Measurements from ENCODE around the gene SLC6A11. TPM values are rescaled to one million over a fixed set of nuclear protein-coding genes. Genes with fewer than 3 reads are reported as not detected.

The SLC6A11 gene
- total and polyA plus RNA-seq, 4 donors = 0.02 to 0.09 TPM; not detected in 2

DNA sequence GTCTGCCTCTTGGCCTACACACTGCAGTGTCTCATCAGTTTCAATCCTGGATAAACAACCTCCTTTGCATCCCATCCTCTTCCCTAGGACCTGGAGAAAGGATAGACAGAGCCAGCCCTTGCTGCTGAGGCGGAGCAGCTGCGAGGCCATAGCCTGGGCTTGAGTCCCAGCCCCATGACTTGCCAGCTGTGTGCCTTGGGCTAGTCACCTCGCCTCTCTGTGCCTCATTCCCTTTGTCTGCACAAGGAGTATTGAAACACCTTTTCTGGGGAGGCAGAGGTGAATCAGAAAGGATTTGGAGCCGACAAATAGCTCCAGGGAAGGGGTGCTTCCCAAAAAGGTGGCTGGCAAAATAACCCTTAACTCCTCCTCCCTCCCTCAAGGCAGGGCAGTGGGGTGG is 111.5 kb downstream of the SLC6A11 start:
- no peaks in the 10 kb centered on the region for H3K9me3 ChIP-seq (ENCODE audit: control insufficient read depth in 4 of 4, insufficient read depth in 3 of 4, low read length in 3 of 4)
- TF ChIP-seq, protein P1, sequence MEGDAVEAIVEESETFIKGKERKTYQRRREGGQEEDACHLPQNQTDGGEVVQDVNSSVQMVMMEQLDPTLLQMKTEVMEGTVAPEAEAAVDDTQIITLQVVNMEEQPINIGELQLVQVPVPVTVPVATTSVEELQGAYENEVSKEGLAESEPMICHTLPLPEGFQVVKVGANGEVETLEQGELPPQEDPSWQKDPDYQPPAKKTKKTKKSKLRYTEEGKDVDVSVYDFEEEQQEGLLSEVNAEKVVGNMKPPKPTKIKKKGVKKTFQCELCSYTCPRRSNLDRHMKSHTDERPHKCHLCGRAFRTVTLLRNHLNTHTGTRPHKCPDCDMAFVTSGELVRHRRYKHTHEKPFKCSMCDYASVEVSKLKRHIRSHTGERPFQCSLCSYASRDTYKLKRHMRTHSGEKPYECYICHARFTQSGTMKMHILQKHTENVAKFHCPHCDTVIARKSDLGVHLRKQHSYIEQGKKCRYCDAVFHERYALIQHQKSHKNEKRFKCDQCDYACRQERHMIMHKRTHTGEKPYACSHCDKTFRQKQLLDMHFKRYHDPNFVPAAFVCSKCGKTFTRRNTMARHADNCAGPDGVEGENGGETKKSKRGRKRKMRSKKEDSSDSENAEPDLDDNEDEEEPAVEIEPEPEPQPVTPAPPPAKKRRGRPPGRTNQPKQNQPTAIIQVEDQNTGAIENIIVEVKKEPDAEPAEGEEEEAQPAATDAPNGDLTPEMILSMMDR (IDR thresholded peaks at IDR 0.05; ENCODE audit: control extremely low read depth, extremely low read depth) = no peak
- H3K27me3 ChIP-seq (ENCODE audit: control insufficient read depth in 3 of 3, insufficient read depth in 3 of 3, low read length in 2 of 3) = peaks cover 0 to 4% (median 0%) of the 10 kb centered on the region in 3 donors
- no peaks in the 10 kb centered on the region for H3K36me3 ChIP-seq (ENCODE audit: control insufficient read depth in 4 of 4, insufficient read depth in 4 of 4, low read length in 4 of 4)
- ATAC-seq (ENCODE audit: insufficient read depth, low FRiP score) (no peak), DNase-seq (peak in 1 of 3 donors; percentile 15)
- H3K4me1 ChIP-seq (ENCODE audit: control insufficient read depth in 5 of 5, insufficient read depth in 5 of 5, low read length in 5 of 5) = peaks cover 0 to 23% (median 0%) of the 10 kb centered on the region in 5 donors
- no peak overlapping the region for H3K27ac ChIP-seq (ENCODE audit: low read depth in 1 of 2, low read length in 1 of 2)
- no peak overlapping the region for H3K4me3 ChIP-seq
- no peak overlapping the region for H3K9ac ChIP-seq (ENCODE audit: insufficient read depth in 1 of 2, low read length in 2 of 2)
- 76 to 77% methylated on average over 4 of the region's 4 CpGs for WGBS, 2 donors

DNA sequence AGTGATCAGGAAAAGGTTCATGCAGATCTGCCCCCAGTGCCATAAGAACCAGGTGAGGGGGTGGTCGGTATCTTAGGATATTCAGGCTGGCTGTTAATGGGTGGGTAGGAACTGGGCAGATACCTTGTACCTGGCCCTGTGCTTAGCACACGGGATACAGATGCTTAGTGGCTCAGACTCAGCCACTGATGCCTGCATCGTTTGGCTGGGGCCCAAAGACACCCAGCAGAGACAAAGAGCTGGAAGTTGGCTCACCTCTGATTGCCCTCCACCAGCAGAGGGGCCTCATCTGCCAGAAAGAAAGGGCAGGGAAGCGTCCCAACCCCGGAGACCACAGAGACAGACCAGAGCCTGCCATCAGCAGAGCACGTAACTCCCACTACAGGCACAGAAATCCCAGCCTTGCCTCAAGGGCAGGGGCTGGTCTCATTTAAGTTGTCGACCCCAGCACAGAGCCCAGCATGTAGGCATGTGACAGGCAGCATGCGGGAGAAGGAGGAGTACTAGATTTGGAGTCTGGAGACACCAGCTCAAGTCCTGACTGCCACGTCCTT is 112.5 kb downstream of the SLC6A11 start:
- TF ChIP-seq, protein P1 (IDR thresholded peaks at IDR 0.05; ENCODE audit: control extremely low read depth, extremely low read depth) = no peak
- H3K27ac ChIP-seq (ENCODE audit: low read depth in 1 of 2, low read length in 1 of 2) = no peak overlapping the region
- H3K27me3 ChIP-seq (ENCODE audit: control insufficient read depth in 3 of 3, insufficient read depth in 3 of 3, low read length in 2 of 3) = peaks cover 0 to 4% (median 0%) of the 10 kb centered on the region in 3 donors
- H3K4me1 ChIP-seq (ENCODE audit: control insufficient read depth in 5 of 5, insufficient read depth in 5 of 5, low read length in 5 of 5) = peaks cover 0 to 23% (median 0%) of the 10 kb centered on the region in 5 donors
- 62 to 71% methylated on average over 9 of the region's 9 CpGs for WGBS, 2 donors
- ATAC-seq (ENCODE audit: insufficient read depth, low FRiP score) (no peak), DNase-seq (peak; percentile 23 to 50 (median 27))
- H3K4me3 ChIP-seq = no peak overlapping the region
- no peaks in the 10 kb centered on the region for H3K36me3 ChIP-seq (ENCODE audit: control insufficient read depth in 4 of 4, insufficient read depth in 4 of 4, low read length in 4 of 4)
- no peaks in the 10 kb centered on the region for H3K9me3 ChIP-seq (ENCODE audit: control insufficient read depth in 4 of 4, insufficient read depth in 3 of 4, low read length in 3 of 4)
- no peak overlapping the region for H3K9ac ChIP-seq (ENCODE audit: insufficient read depth in 1 of 2, low read length in 2 of 2)

DNA sequence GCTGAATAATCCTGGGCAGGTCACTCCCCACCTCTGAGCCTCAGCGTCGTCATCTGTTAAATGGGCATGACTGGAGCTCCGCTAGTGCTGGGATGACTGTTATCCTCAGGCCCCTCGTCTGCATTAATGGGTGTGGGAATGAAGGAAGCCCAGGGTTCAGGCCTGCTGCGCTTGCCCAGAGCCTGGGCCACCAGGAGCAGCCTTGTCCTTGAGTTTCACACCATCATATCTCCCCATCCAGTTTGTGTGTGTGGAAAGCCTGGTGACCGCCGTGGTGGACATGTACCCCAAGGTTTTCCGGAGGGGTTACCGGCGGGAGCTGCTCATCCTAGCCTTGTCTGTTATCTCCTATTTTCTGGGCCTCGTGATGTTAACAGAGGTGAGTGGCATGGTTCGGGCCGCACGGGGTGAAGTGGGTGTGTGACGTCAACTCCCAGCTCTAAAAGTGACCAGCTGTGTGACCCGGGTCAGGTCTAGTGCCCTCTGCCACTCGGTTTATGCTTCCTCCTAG is 113.0 kb downstream of the SLC6A11 start:
- no peak overlapping the region for H3K27ac ChIP-seq (ENCODE audit: low read depth in 1 of 2, low read length in 1 of 2)
- ATAC-seq (ENCODE audit: insufficient read depth, low FRiP score) = no peak
- no peak for DNase-seq
- no peak overlapping the region for H3K9ac ChIP-seq (ENCODE audit: insufficient read depth in 1 of 2, low read length in 2 of 2)
- peaks cover 0 to 2% (median 0%) of the 10 kb centered on the region in 3 donors for H3K27me3 ChIP-seq (ENCODE audit: control insufficient read depth in 3 of 3, insufficient read depth in 3 of 3, low read length in 2 of 3)
- WGBS, 2 donors = 89 to 94% methylated on average over 17 of the region's 17 CpGs
- no peak overlapping the region for H3K4me3 ChIP-seq
- H3K4me1 ChIP-seq (ENCODE audit: control insufficient read depth in 5 of 5, insufficient read depth in 5 of 5, low read length in 5 of 5) = peaks cover 0 to 23% (median 0%) of the 10 kb centered on the region in 5 donors
- no peaks in the 10 kb centered on the region for H3K9me3 ChIP-seq (ENCODE audit: control insufficient read depth in 4 of 4, insufficient read depth in 3 of 4, low read length in 3 of 4)
- TF ChIP-seq, protein P1 (IDR thresholded peaks at IDR 0.05; ENCODE audit: control extremely low read depth, extremely low read depth) = no peak
- H3K36me3 ChIP-seq (ENCODE audit: control insufficient read depth in 4 of 4, insufficient read depth in 4 of 4, low read length in 4 of 4) = no peaks in the 10 kb centered on the region

Data from lung (tissue), 12 donors.